GM21447 (cell line): ENCODE measurements around the gene CFAP210.
"Not testable (repeated sequence)": the region's sequence is repeated elsewhere in the genome, so short reads cannot be mapped to it uniquely, and the experiment has no call there.

ENCODE experiments used
- ATAC-seq: cut with Tn5 transposase; IDR thresholded peaks from one replicate; pipeline ENCODE4 v1.9.1; 2021; ENCODE audit not compliant: unreplicated experiment

The CFAP210 gene

GRCh38 chr2:169636440-169637097 lies 57.6 kb downstream of the CFAP210 start:
- no peak for ATAC-seq

- no peak for ATAC-seq
These were observed 68.4 kb downstream of the CFAP210 start for GRCh38 chr2:169625781-169626180.

GRCh38 chr2:169623235-169623634 lies 71.0 kb downstream of the CFAP210 start:
- no peak for ATAC-seq

- no peak for ATAC-seq
These were observed 73.7 kb downstream of the CFAP210 start for GRCh38 chr2:169620509-169620908.

GRCh38 chr2:169619946-169620345 lies 74.3 kb downstream of the CFAP210 start:
- ATAC-seq = no peak

GRCh38 chr2:169615982-169616381 lies 78.2 kb downstream of the CFAP210 start:
- ATAC-seq = not testable (repeated sequence)

GRCh38 chr2:169613876-169614275 lies 80.3 kb downstream of the CFAP210 start:
- ATAC-seq = no peak

- no peak for ATAC-seq
These were observed 84.9 kb downstream of the CFAP210 start for GRCh38 chr2:169609264-169609663.

GRCh38 chr2:169599568-169599967 lies 94.6 kb downstream of the CFAP210 start:
- ATAC-seq = no peak

- no peak for ATAC-seq
These were observed 95.2 kb downstream of the CFAP210 start for GRCh38 chr2:169598982-169599381.

GRCh38 chr2:169596546-169596945 lies 97.7 kb downstream of the CFAP210 start:
- not testable (repeated sequence) for ATAC-seq
